Upper lobe of right lung (tissue), 1 donor: ENCODE results near the gene ASIC5. TPM values are rescaled to one million over a fixed set of nuclear protein-coding genes. Genes with fewer than 3 reads are reported as not detected.

Experiments
- ATAC-seq: fragments of 200-7000 bp; cut with Tn5 transposase; one replicate; pipeline ENCODE4 v1.9.1; 2020; ENCODE audit warnings: mild to moderate bottlenecking, moderate library complexity
- DNase-seq: peaks from one replicate; pipeline ENCODE4 v3.0.0-alpha.2; 2020
- H3K27ac ChIP-seq: fragments of 200-600 bp; one replicate; pipeline ENCODE4 v1.8.0; 2022
- H3K27me3 ChIP-seq: fragments of 200-600 bp; one replicate; pipeline ENCODE4 v1.8.0; 2022; ENCODE audit warnings: mild to moderate bottlenecking
- H3K36me3 ChIP-seq: fragments of 200-600 bp; one replicate; pipeline ENCODE4 v1.8.0; 2022
- H3K4me1 ChIP-seq: fragments of 200-600 bp; one replicate; pipeline ENCODE4 v1.8.0; 2022
- H3K4me3 ChIP-seq: fragments of 200-600 bp; one replicate; pipeline ENCODE4 v1.8.0; 2022; ENCODE audit warnings: mild to moderate bottlenecking
- H3K9me3 ChIP-seq: fragments of 200-600 bp; one replicate; pipeline ENCODE4 v1.8.0; 2022
- CTCF ChIP-seq: fragments of 200-600 bp; IDR thresholded peaks from one replicate; pipeline ENCODE4 v1.8.0; 2022; ENCODE audit warnings: antibody characterized with exemption
- intact Hi-C: fragments of 100-400 bp; cut with DNase I; formaldehyde crosslinking; loops from one replicate; pipeline ENCODE4 v1.11.0; 2022
- long read RNA-seq: library from polyadenylated mRNA; unstranded; transcript quantifications from one replicate; pipeline ENCODE4 v2.0.0, GENCODE V29; 2021
- total RNA-seq: library from RNA; stranded (reverse); fragmentation: NEBNext Ultra II Directional; extraction: Animal tissue kit (Norgen Biotek cat#: 25700); gene quantifications from one replicate; pipeline ENCODE4 v1.2.1, GENCODE V29; 2021
- donor health status: DM: no; HTN: yes; CAD: no; lungs with severe emphysema.

ASIC5 gene
- not detected for total RNA-seq
- long read RNA-seq = 0 reads

GRCh38 chr4:155866177-155866576 lies at the start of gene ASIC5:
Gene ASIC5, minus strand, starts transcription at chr4:155866277. Its CDS starts 51 bp downstream, at chr4:155866226.
- no peak for TF ChIP-seq CTCF
- intact Hi-C loops = no loop called here
- DNase-seq (no peak), ATAC-seq (no peak)
- Histone ChIP-seq H3K36me3 (no peaks in the 10 kb centered on the region), H3K27me3 (no peaks in the 10 kb centered on the region), H3K27ac (no peak within 1 kb of the TSS), H3K4me3 (no peak within 1 kb of the TSS), H3K9me3 (no peaks in the 10 kb centered on the region), H3K4me1 (no peaks in the 10 kb centered on the region)

- Histone ChIP-seq H3K4me3 (no peak overlapping the region), H3K27me3 (no peaks in the 10 kb centered on the region), H3K4me1 (no peaks in the 10 kb centered on the region), H3K27ac (no peak overlapping the region), H3K36me3 (no peaks in the 10 kb centered on the region), H3K9me3 (no peaks in the 10 kb centered on the region)
- DNase-seq (no peak), ATAC-seq (peak; percentile 48)
- intact Hi-C loops = no loop called here
- TF ChIP-seq CTCF = no peak
Observed at GRCh38 chr4:155914782-155915181, 48.7 kb upstream of the ASIC5 start.

- H3K36me3 ChIP-seq = no peaks in the 10 kb centered on the region
- no peak overlapping the region for H3K27ac ChIP-seq
- H3K4me1 ChIP-seq = no peaks in the 10 kb centered on the region
- intact Hi-C loops = no loop called here
- DNase-seq (no peak), ATAC-seq (no peak)
- H3K4me3 ChIP-seq = no peak overlapping the region
- H3K9me3 ChIP-seq = no peaks in the 10 kb centered on the region
- TF ChIP-seq CTCF = no peak
- no peaks in the 10 kb centered on the region for H3K27me3 ChIP-seq
Observed at GRCh38 chr4:155911905-155912304, 45.8 kb upstream of the ASIC5 start.

GRCh38 chr4:155909615-155910226 lies 43.6 kb upstream of the ASIC5 start:
- no peak for ATAC-seq
- no peak overlapping the region for H3K4me3 ChIP-seq
- no peak for TF ChIP-seq CTCF
- H3K27ac ChIP-seq = no peak overlapping the region
- H3K36me3 ChIP-seq = no peaks in the 10 kb centered on the region
- DNase-seq = no peak
- intact Hi-C loops = no loop called here
- no peaks in the 10 kb centered on the region for H3K4me1 ChIP-seq
- no peaks in the 10 kb centered on the region for H3K9me3 ChIP-seq
- no peaks in the 10 kb centered on the region for H3K27me3 ChIP-seq

- no peaks in the 10 kb centered on the region for H3K36me3 ChIP-seq
- no peaks in the 10 kb centered on the region for H3K27me3 ChIP-seq
- DNase-seq = no peak
- TF ChIP-seq CTCF = no peak
- H3K4me1 ChIP-seq = no peaks in the 10 kb centered on the region
- no peaks in the 10 kb centered on the region for H3K9me3 ChIP-seq
- peak; percentile 69 for ATAC-seq
- H3K27ac ChIP-seq = no peak overlapping the region
- intact Hi-C loops = no loop called here
- H3K4me3 ChIP-seq = no peak overlapping the region
Observed at GRCh38 chr4:155908187-155909139, 42.4 kb upstream of the ASIC5 start.
